Measurements from ENCODE around the gene SSX7.
"Not testable (repeated sequence)": the region's sequence is repeated elsewhere in the genome, so short reads cannot be mapped to it uniquely, and the experiment has no call there.

- not testable (repeated sequence) for TF ChIP-seq CTCF, POLR2A, POLR2AphosphoS5 (IDR thresholded peaks at IDR 0.05)
Measured at GRCh38 chrX:52662218-52662617, 7.5 kb upstream of the SSX7 start.

Data from transverse colon (tissue), 4 donors.